ENCODE data around the gene EPB41L4B. TPM values are rescaled to one million over a fixed set of nuclear protein-coding genes. Genes with fewer than 3 reads are reported as not detected.

Gene EPB41L4B
- total RNA-seq, 4 donors from 2014 or later: 0.42 to 2.3 (median 1.5) TPM

GRCh38 chr9:109250771-109251079, 70.1 kb downstream of the EPB41L4B start:
- Histone ChIP-seq H3K27ac (replicated peaks in 1 of 4) (no peak overlapping the region), H3K36me3 (no peaks in the 10 kb centered on the region), H3K27me3 (peaks cover 0 to 4% (median 0%) of the 10 kb centered on the region in 4 donors), H3K4me3 (no peak overlapping the region), H3K9me3 (no peaks in the 10 kb centered on the region), H3K4me1 (peaks cover 0 to 4% (median 0%) of the 10 kb centered on the region in 4 donors)
- intact Hi-C loops (cut with DNase I): no loop called here
- TF ChIP-seq EP300 (IDR thresholded peaks at IDR 0.05) (no peak), POLR2A (IDR thresholded peaks at IDR 0.05; ENCODE audit: low read depth) (no peak), POLR2AphosphoS5 (IDR thresholded peaks at IDR 0.05) (no peak)
- TF ChIP-seq, protein P1, sequence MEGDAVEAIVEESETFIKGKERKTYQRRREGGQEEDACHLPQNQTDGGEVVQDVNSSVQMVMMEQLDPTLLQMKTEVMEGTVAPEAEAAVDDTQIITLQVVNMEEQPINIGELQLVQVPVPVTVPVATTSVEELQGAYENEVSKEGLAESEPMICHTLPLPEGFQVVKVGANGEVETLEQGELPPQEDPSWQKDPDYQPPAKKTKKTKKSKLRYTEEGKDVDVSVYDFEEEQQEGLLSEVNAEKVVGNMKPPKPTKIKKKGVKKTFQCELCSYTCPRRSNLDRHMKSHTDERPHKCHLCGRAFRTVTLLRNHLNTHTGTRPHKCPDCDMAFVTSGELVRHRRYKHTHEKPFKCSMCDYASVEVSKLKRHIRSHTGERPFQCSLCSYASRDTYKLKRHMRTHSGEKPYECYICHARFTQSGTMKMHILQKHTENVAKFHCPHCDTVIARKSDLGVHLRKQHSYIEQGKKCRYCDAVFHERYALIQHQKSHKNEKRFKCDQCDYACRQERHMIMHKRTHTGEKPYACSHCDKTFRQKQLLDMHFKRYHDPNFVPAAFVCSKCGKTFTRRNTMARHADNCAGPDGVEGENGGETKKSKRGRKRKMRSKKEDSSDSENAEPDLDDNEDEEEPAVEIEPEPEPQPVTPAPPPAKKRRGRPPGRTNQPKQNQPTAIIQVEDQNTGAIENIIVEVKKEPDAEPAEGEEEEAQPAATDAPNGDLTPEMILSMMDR (IDR thresholded peaks at IDR 0.05): no peak
- DNase-seq (ENCODE audit: extremely low spot score): no peak
- 98% methylated on average over 3 of the region's 3 CpGs for WGBS

GRCh38 chr9:109250311-109250741, 70.5 kb downstream of the EPB41L4B start:
- intact Hi-C loops (cut with DNase I): no loop called here
- WGBS: 96% methylated on average over 12 of the region's 12 CpGs
- no peak for DNase-seq (ENCODE audit: extremely low spot score)
- H3K4me1 ChIP-seq: peaks cover 0 to 4% (median 0%) of the 10 kb centered on the region in 4 donors
- H3K36me3 ChIP-seq: no peaks in the 10 kb centered on the region
- TF ChIP-seq, protein P1 (IDR thresholded peaks at IDR 0.05): no peak
- no peak for TF ChIP-seq POLR2A (IDR thresholded peaks at IDR 0.05; ENCODE audit: low read depth)
- no peak for TF ChIP-seq EP300 (IDR thresholded peaks at IDR 0.05)
- TF ChIP-seq POLR2AphosphoS5 (IDR thresholded peaks at IDR 0.05): no peak
- H3K27me3 ChIP-seq: peaks cover 0 to 7% (median 0%) of the 10 kb centered on the region in 4 donors
- no peak overlapping the region for H3K4me3 ChIP-seq
- no peaks in the 10 kb centered on the region for H3K9me3 ChIP-seq
- no peak overlapping the region for H3K27ac ChIP-seq (replicated peaks in 1 of 4)

GRCh38 chr9:109249615-109250014, 71.2 kb downstream of the EPB41L4B start:
- no peaks in the 10 kb centered on the region for H3K36me3 ChIP-seq
- peaks cover 0 to 9% (median 0%) of the 10 kb centered on the region in 4 donors for H3K4me1 ChIP-seq
- H3K27me3 ChIP-seq: peaks cover 0 to 12% (median 0%) of the 10 kb centered on the region in 4 donors
- no peak for DNase-seq (ENCODE audit: extremely low spot score)
- TF ChIP-seq EP300 (IDR thresholded peaks at IDR 0.05): no peak
- TF ChIP-seq POLR2A (IDR thresholded peaks at IDR 0.05; ENCODE audit: low read depth): no peak
- TF ChIP-seq POLR2AphosphoS5 (IDR thresholded peaks at IDR 0.05): no peak
- TF ChIP-seq, protein P1 (IDR thresholded peaks at IDR 0.05): no peak
- no peak overlapping the region for H3K4me3 ChIP-seq
- intact Hi-C loops (cut with DNase I): loop anchor here (10.0 kb wide), 2 partner anchors 155 to 215 kb away; no protein-coding TSS in a partner anchor
- H3K27ac ChIP-seq (replicated peaks in 1 of 4): no peak overlapping the region
- no peaks in the 10 kb centered on the region for H3K9me3 ChIP-seq
- WGBS: 90% methylated on average over 5 of the region's 5 CpGs

GRCh38 chr9:109248133-109248581, 72.7 kb downstream of the EPB41L4B start:
- DNase-seq (ENCODE audit: extremely low spot score): no peak
- no peak overlapping the region for H3K27ac ChIP-seq (replicated peaks in 1 of 4)
- H3K9me3 ChIP-seq: no peaks in the 10 kb centered on the region
- 77% methylated on average over 6 of the region's 7 CpGs for WGBS
- no peaks in the 10 kb centered on the region for H3K36me3 ChIP-seq
- intact Hi-C loops (cut with DNase I): loop anchor here (10.0 kb wide), 2 partner anchors 157 to 217 kb away; no protein-coding TSS in a partner anchor
- peaks cover 0 to 6% (median 0%) of the 10 kb centered on the region in 4 donors for H3K4me1 ChIP-seq
- peaks cover 0 to 12% (median 0%) of the 10 kb centered on the region in 4 donors for H3K27me3 ChIP-seq
- H3K4me3 ChIP-seq: no peak overlapping the region
- TF ChIP-seq, protein P1 (IDR thresholded peaks at IDR 0.05): no peak
- no peak for TF ChIP-seq EP300 (IDR thresholded peaks at IDR 0.05)
- no peak for TF ChIP-seq POLR2A (IDR thresholded peaks at IDR 0.05; ENCODE audit: low read depth)

DNA sequence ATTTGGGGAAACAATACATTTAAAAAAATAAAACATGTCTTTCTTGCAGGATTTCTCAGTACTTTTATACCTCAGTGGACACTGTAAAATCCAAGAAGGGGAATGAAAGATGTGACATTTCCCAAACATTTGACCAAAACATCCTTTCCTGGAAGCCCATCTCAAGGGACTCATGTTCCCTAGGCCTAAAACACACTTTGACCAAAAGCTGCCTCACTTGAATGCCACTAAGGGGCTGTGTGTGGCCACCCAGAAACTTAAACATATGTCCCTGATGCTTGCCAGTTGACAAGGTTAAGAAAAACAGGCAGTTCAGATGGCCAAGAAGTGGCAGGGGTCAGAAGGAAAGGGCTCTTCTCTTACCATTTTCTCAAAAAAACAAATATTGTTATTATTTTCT, 73.6 kb downstream of the EPB41L4B start:
- intact Hi-C loops (cut with DNase I): loop anchor here (10.0 kb wide), 2 partner anchors 158 to 218 kb away; no protein-coding TSS in a partner anchor
- no peak overlapping the region for H3K27ac ChIP-seq (replicated peaks in 1 of 4)
- no peak for DNase-seq (ENCODE audit: extremely low spot score)

More for the DNA sequence above, 73.6 kb downstream of the EPB41L4B start:
- peaks cover 0 to 12% (median 0%) of the 10 kb centered on the region in 4 donors for H3K27me3 ChIP-seq
- H3K4me1 ChIP-seq: peaks cover 0 to 6% (median 0%) of the 10 kb centered on the region in 4 donors
- TF ChIP-seq, protein P1 (IDR thresholded peaks at IDR 0.05): no peak
- TF ChIP-seq POLR2A (IDR thresholded peaks at IDR 0.05; ENCODE audit: low read depth) (no peak), EP300 (IDR thresholded peaks at IDR 0.05) (no peak), POLR2AphosphoS5 (IDR thresholded peaks at IDR 0.05) (no peak)
- no peaks in the 10 kb centered on the region for H3K36me3 ChIP-seq
- H3K9me3 ChIP-seq: no peaks in the 10 kb centered on the region
- H3K4me3 ChIP-seq: no peak overlapping the region

Data from esophagus muscularis mucosa (tissue), 4 donors.